ENCODE measurements around the gene EMID1. TPM values are rescaled to one million over a fixed set of nuclear protein-coding genes. Genes with fewer than 3 reads are reported as not detected.

EMID1 gene
- total RNA-seq, 2 experiments from 2014 or later, result not detected

- Histone ChIP-seq H3K4me1 (ENCODE audit: insufficient read depth, low read length) (no peaks in the 10 kb centered on the region), H3K4me3 (ENCODE audit: low read length) (no peak overlapping the region), H3K36me3 (ENCODE audit: insufficient read depth, low read length) (no peaks in the 10 kb centered on the region), H3K27me3 (ENCODE audit: control insufficient read depth in 1 of 2, insufficient read depth in 2 of 2, low read length in 2 of 2) (no peaks in the 10 kb centered on the region), H3K9me3 (ENCODE audit: control insufficient read depth in 1 of 2, insufficient read depth in 1 of 2, low read length in 2 of 2) (peaks cover 0 to 6% of the 10 kb centered on the region in 2 experiments), H3K27ac (ENCODE audit: low read depth in 1 of 2, low read length in 2 of 2) (no peak overlapping the region)
- TF ChIP-seq, protein P1, sequence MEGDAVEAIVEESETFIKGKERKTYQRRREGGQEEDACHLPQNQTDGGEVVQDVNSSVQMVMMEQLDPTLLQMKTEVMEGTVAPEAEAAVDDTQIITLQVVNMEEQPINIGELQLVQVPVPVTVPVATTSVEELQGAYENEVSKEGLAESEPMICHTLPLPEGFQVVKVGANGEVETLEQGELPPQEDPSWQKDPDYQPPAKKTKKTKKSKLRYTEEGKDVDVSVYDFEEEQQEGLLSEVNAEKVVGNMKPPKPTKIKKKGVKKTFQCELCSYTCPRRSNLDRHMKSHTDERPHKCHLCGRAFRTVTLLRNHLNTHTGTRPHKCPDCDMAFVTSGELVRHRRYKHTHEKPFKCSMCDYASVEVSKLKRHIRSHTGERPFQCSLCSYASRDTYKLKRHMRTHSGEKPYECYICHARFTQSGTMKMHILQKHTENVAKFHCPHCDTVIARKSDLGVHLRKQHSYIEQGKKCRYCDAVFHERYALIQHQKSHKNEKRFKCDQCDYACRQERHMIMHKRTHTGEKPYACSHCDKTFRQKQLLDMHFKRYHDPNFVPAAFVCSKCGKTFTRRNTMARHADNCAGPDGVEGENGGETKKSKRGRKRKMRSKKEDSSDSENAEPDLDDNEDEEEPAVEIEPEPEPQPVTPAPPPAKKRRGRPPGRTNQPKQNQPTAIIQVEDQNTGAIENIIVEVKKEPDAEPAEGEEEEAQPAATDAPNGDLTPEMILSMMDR (IDR thresholded peaks at IDR 0.05), result no peak
- ChIA-PET CTCF (interaction anchor here (0.6 kb wide), 1 partner anchor 14 kb away, joined by 3 read pairs; no protein-coding TSS in a partner anchor), POLR2A (no interaction called here)
- Mint-ChIP-seq H3K4me3 (no peak overlapping the region), H3K27me3 (no peaks in the 10 kb centered on the region), H3K27ac (no peak overlapping the region), H3K4me1 (ENCODE audit: low read depth) (no peaks in the 10 kb centered on the region), H3K36me3 (ENCODE audit: low read depth) (no peaks in the 10 kb centered on the region), H3K9me3 (no peaks in the 10 kb centered on the region)
- ATAC-seq (ENCODE audit: poor library complexity) (no peak), DNase-seq (no peak)
- intact Hi-C loops (cut with DNase I, micrococcal nuclease), result no loop called here
These were observed 21.5 kb upstream of the EMID1 start for GRCh38 chr22:29183971-29184848.

- Histone ChIP-seq H3K4me1 (ENCODE audit: insufficient read depth, low read length) (no peaks in the 10 kb centered on the region), H3K27ac (ENCODE audit: low read depth in 1 of 2, low read length in 2 of 2) (no peak overlapping the region), H3K9me3 (ENCODE audit: control insufficient read depth in 1 of 2, insufficient read depth in 1 of 2, low read length in 2 of 2) (peaks cover 0 to 6% of the 10 kb centered on the region in 2 experiments), H3K4me3 (ENCODE audit: low read length) (no peak overlapping the region), H3K27me3 (ENCODE audit: control insufficient read depth in 1 of 2, insufficient read depth in 2 of 2, low read length in 2 of 2) (no peaks in the 10 kb centered on the region), H3K36me3 (ENCODE audit: insufficient read depth, low read length) (no peaks in the 10 kb centered on the region)
- Mint-ChIP-seq H3K36me3 (ENCODE audit: low read depth) (no peaks in the 10 kb centered on the region), H3K27me3 (no peaks in the 10 kb centered on the region), H3K4me3 (no peak overlapping the region), H3K4me1 (ENCODE audit: low read depth) (no peaks in the 10 kb centered on the region), H3K9me3 (no peaks in the 10 kb centered on the region), H3K27ac (no peak overlapping the region)
- ATAC-seq (ENCODE audit: poor library complexity) (no peak), DNase-seq (no peak)
- TF ChIP-seq, protein P1 (IDR thresholded peaks at IDR 0.05), result no peak
- POLR2A ChIA-PET, result no interaction called here
- intact Hi-C loops (cut with DNase I, micrococcal nuclease), result no loop called here
- CTCF ChIA-PET, result interaction anchor here (0.5 kb wide), 1 partner anchor 1328 kb away, joined by 4 read pairs; no protein-coding TSS in a partner anchor
These were observed 20.7 kb upstream of the EMID1 start for GRCh38 chr22:29184849-29185490.

DNA sequence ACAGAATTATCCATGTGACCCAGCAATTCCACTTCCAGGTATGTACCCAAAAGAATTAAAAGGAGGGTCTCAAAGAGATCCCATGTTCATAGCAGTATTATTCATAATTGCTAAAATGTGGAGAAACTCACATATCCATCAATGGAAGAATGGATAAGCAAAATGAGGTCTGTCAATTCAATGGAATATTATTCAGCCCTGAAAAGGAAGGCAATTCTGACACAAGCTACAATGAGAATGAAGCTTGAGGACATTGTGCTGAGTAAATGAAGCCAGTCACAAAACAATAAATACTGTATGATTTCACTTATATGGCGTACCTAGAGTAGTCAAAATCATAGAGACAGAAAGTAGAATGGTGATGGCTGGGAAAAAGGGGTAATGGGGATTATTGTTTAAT is 19.4 kb upstream of the EMID1 start:
- no peak overlapping the region for H3K4me3 Mint-ChIP-seq

More for the DNA sequence above, 19.4 kb upstream of the EMID1 start:
- no peaks in the 10 kb centered on the region for H3K36me3 ChIP-seq (ENCODE audit: insufficient read depth, low read length)
- H3K4me1 Mint-ChIP-seq (ENCODE audit: low read depth), result no peaks in the 10 kb centered on the region
- peaks cover 0 to 6% of the 10 kb centered on the region in 2 experiments for H3K9me3 ChIP-seq (ENCODE audit: control insufficient read depth in 1 of 2, insufficient read depth in 1 of 2, low read length in 2 of 2)
- intact Hi-C loops (cut with DNase I, micrococcal nuclease), result no loop called here
- DNase-seq, result no peak
- H3K4me1 ChIP-seq (ENCODE audit: insufficient read depth, low read length), result no peaks in the 10 kb centered on the region
- TF ChIP-seq, protein P1 (IDR thresholded peaks at IDR 0.05), result no peak
- no peaks in the 10 kb centered on the region for H3K9me3 Mint-ChIP-seq
- no peaks in the 10 kb centered on the region for H3K36me3 Mint-ChIP-seq (ENCODE audit: low read depth)
- no peak overlapping the region for H3K4me3 ChIP-seq (ENCODE audit: low read length)
- ChIA-PET CTCF (no interaction called here), POLR2A (no interaction called here)
- H3K27ac Mint-ChIP-seq, result no peak overlapping the region
- ATAC-seq (ENCODE audit: poor library complexity), result no peak
- H3K27me3 ChIP-seq (ENCODE audit: control insufficient read depth in 1 of 2, insufficient read depth in 2 of 2, low read length in 2 of 2), result no peaks in the 10 kb centered on the region
- no peaks in the 10 kb centered on the region for H3K27me3 Mint-ChIP-seq
- H3K27ac ChIP-seq (ENCODE audit: low read depth in 1 of 2, low read length in 2 of 2), result no peak overlapping the region

Measured in CD4-positive, alpha-beta T cell (primary cell).